Activated T-helper 1 cell treated with Interleukin-2 at 50 U/mL for 16 hours (primary cell): ENCODE measurements around the gene NRTN.
A peak's percentile ranks its signal among the peaks of the same experiment; 100 is the strongest.

Source experiments
- DNase-seq: peaks from one replicate; pipeline ENCODE4 v3.0.0-alpha.2; 2020; ENCODE audit warnings: low read depth

The NRTN gene

GRCh38 chr19:5790559-5791520 is 14.0 kb upstream of the NRTN start, which contains the start of gene DUS3L:
Gene DUS3L (minus strand): TSS chr19:5791163. CDS start chr19:5791141, 22 bp downstream.
- DNase-seq: peak; percentile 91

DNA sequence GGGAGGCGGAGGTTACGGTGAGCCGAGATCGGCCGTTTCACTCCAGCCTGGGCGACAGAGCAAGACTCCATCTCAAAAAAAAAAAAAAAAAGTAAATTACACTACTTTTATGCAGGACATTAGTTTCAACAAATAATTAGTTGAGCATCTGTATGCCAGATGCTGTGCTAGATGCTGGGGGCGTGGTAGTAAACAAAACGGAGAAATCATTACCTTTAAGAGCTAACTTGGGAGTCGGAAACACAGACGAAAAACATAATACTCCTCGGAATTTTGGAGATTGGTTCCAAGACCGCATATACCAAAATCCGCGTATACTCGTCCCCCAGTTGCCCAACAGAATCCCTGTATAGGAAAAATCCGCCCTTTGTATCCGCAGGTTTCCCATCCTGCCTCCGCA is 12.6 kb upstream of the NRTN start:
- no peak for DNase-seq

DNA sequence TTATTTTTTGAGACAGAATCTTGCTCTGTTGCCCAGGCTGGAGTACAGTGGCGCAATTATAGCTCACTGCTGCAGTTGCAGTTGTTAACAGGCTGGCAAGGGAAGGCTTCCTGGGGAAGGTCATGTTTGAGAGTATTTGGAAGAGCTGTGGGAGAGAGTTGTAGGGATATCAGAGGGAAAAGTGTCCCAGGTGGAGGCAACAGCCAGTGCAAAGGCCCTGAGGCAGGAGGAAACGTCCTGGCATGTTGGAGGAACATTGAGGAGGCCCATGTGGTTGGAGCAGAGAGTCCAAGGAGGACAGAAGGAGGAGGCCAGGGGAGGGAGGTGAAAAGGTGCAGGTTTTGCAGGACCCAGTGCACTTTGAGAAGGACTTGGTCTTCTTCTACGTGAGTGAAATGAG is 11.7 kb upstream of the NRTN start:
- DNase-seq: no peak

GRCh38 chr19:5795382-5795919 is 9.4 kb upstream of the NRTN start:
- DNase-seq: no peak

GRCh38 chr19:5798244-5798643 is 6.6 kb upstream of the NRTN start:
- DNase-seq: no peak

- no peak for DNase-seq
Observed at GRCh38 chr19:5799247-5800241, 5.3 kb upstream of the NRTN start.

GRCh38 chr19:5800361-5801270 is 4.3 kb upstream of the NRTN start:
- no peak for DNase-seq

DNA sequence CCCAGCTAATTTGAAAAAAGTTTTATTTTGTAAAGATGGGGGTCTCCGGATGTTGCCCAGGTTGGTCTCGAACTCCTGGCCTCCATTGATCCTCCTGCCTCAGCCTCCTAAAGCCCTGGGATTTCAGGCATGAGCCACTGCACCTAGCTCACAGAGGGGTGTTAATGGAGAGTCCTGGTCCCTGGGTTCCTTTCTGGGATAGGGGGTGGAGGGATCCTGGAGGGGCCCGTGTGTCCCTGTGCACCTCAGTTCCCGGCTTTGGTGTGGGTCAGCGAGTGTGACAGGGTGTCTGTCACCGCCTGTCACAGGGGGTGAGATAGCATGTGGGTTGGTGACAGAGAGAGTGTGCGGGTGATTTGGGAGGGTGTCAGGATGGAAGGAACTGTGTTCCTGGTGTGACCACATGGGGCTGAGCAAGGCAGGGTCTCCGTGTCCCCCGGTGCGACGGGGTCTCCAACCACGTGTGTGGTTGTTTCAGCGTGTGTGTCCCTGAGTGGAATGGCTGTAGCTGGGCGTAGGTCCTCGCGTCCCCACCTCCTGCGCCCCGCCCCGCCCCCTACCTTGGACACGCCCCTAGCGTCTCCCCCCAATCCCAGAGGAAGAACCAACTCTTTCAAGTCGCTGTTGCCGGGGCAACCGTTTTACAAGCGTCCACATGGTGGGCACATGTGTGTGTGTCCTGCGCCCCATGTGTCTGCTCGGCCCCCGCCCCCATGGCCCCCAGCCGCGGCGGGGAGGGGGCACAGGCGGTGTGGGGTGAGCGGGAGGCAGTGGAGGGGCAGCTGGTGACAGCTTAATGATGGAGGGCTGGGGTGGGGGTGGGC is 2.9 kb upstream of the NRTN start:
- no peak for DNase-seq

GRCh38 chr19:5803441-5803751 is 1.5 kb upstream of the NRTN start:
- no peak for DNase-seq

GRCh38 chr19:5803752-5804515 is 933 bp upstream of the NRTN start:
- DNase-seq: peak; percentile 90

DNA sequence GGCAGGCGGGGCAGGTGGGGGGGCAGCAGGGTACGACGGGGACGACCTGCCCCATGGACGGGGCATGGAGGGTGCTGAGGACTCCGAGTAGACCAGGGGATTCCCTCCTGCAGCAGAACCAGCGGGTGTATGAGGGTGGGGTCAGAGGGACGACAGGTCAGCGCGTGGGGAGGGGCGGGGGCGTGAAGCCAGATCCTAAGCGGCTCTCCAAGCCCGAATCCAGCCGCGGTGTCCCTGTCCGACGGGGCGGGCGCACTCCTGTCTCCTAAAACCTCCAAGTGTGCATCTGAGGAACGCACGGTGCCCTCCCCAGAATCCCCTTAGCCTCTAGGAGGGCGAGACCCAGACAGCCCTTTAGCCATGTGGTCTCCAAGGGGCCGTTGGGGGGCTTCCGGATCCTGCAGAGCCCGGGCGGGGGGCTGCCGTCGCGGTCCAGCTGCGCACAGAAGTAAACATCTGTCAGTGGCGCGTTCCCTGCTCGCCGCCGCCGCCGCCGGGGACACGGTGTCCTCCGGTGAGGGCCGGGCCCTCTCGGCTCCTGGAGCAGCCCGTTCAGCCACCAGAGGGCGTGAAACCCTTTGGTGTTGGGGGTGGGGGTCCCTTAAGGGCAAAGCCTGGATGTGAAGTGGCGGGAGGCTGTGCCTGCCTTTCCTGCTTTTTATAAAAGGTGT is 730 bp downstream of the NRTN start:
- peak; percentile 45 for DNase-seq

DNA sequence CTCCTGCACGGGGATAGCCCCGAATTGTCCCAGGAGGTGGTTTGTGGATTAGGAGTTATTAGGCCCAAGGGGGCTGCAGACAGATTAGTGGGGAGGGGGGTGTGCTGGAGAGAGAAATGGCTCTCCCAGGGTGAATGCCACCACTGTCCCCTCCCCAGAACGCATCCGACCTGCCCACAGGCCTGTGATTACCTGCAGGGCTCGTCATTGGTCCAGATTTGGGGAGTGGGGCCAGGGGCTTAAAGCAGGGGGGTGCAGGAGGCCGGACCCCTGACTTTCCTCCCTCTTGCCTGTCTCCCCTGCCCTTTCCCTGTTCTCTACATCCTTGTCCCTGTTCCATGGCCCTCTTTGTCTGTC is 1.2 kb downstream of the NRTN start:
- DNase-seq: no peak

GRCh38 chr19:5806905-5807304 is 2.0 kb downstream of the NRTN start:
- DNase-seq: no peak

GRCh38 chr19:5808120-5808816 is 3.4 kb downstream of the NRTN start:
- no peak for DNase-seq

DNA sequence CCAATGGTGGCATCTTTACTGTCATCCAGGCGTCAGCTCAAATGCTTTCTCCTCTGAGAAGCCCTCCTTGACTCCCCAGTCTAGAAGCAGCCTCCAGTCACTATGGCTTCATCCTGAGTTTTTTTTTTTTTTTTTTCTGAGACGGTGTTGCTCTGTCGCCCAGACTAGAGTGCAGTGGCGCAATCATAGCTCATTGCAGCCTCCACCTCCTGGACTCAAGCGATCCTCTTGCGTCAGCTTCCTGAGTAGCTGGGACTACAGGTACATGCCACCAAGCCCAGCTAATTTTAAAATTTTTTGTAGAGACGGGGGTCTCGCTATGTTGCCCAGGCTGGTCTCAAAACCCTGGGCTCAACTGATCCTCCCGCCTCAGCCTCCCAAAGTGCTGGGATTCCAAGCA is 4.2 kb downstream of the NRTN start:
- no peak for DNase-seq

DNA sequence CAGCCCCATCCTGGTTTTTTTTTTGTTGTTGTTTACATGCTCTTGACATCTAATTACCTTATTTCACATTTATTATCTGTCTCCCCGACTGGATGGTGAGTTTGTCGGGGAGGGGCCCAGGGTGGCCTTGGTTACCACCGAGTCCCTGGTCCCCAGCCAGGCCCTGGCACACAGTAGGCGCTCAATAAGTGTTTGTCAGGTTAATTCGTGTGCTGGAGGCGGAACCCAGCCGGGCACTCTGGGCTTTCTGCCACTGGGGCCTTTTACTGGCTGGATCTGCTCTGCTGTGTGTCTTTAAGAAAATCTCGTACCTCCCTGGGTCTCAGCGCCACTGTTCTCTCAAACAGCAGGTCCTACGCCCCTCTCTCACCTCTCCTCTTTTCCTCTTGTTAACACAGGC is 4.6 kb downstream of the NRTN start:
- DNase-seq: no peak

DNA sequence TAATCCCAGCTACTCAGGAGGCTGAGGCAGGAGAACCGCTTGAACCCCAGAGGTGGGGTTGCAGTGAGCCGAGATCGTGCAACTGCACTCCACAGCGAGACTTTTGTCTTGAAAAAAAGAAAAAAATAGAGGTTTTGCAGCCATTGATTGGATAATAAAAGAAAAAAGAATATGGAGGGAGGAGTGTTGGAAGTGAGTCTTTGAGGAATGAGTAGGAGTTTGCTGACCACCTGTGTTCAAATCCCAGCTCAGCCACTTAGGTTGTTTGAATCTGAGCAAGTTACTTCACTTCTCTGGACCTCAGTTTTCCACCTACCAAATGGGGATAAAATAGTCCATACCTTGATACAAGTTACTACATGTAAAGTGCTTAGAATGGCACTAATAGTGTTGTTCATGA is 6.2 kb downstream of the NRTN start:
- DNase-seq: no peak

- no peak for DNase-seq
Observed at GRCh38 chr19:5814123-5814851, 9.4 kb downstream of the NRTN start.
